ENCODE data around the gene CEMIP. TPM values are rescaled to one million over a fixed set of nuclear protein-coding genes. Genes with fewer than 3 reads are reported as not detected.

Gene CEMIP
- total RNA-seq, 6 experiments from 2014 or later: 5.8 to 53.2 (median 48.3) TPM

- Mint-ChIP-seq H3K36me3 (ENCODE audit: low read depth) (peaks cover 35% of the 10 kb centered on the region), H3K27me3 (ENCODE audit: insufficient read depth) (peaks cover 7% of the 10 kb centered on the region), H3K27ac (no peak overlapping the region), H3K9me3 (no peaks in the 10 kb centered on the region), H3K4me1 (ENCODE audit: low read depth) (no peaks in the 10 kb centered on the region), H3K4me3 (no peak overlapping the region)
- DNase-seq: no peak
- TF ChIP-seq CTCF (IDR thresholded peaks at IDR 0.05): no peak
These were observed 166.4 kb downstream of the CEMIP start for GRCh38 chr15:80945605-80946004.

- H3K4me3 Mint-ChIP-seq: no peak overlapping the region
- no peak for DNase-seq
- no peak overlapping the region for H3K27ac Mint-ChIP-seq
- TF ChIP-seq CTCF (IDR thresholded peaks at IDR 0.05): no peak
- H3K4me1 Mint-ChIP-seq (ENCODE audit: low read depth): no peaks in the 10 kb centered on the region
- no peaks in the 10 kb centered on the region for H3K9me3 Mint-ChIP-seq
- peaks cover 6% of the 10 kb centered on the region for H3K27me3 Mint-ChIP-seq (ENCODE audit: insufficient read depth)
- peaks cover 43% of the 10 kb centered on the region for H3K36me3 Mint-ChIP-seq (ENCODE audit: low read depth)
These were observed 167.4 kb downstream of the CEMIP start for GRCh38 chr15:80946576-80946975.

- Mint-ChIP-seq H3K36me3 (ENCODE audit: low read depth) (peaks cover 53% of the 10 kb centered on the region), H3K4me3 (no peak overlapping the region), H3K4me1 (ENCODE audit: low read depth) (0 out of 2 replicates have a peak, but pooled peaks cover 9% of the 10 kb centered on the region), H3K27me3 (ENCODE audit: insufficient read depth) (peaks cover 8% of the 10 kb centered on the region), H3K9me3 (no peaks in the 10 kb centered on the region), H3K27ac (no peak overlapping the region)
- no peak for TF ChIP-seq CTCF (IDR thresholded peaks at IDR 0.05)
- no peak for DNase-seq
These were observed 169.6 kb downstream of the CEMIP start for GRCh38 chr15:80948651-80949292.

- 0 out of 2 replicates have a peak, but pooled peaks cover 9% of the 10 kb centered on the region for H3K4me1 Mint-ChIP-seq (ENCODE audit: low read depth)
- no peak overlapping the region for H3K4me3 Mint-ChIP-seq
- H3K36me3 Mint-ChIP-seq (ENCODE audit: low read depth): peaks cover 49% of the 10 kb centered on the region
- H3K27ac Mint-ChIP-seq: no peak overlapping the region
- H3K9me3 Mint-ChIP-seq: no peaks in the 10 kb centered on the region
- H3K27me3 Mint-ChIP-seq (ENCODE audit: insufficient read depth): peaks cover 12% of the 10 kb centered on the region
- no peak for TF ChIP-seq CTCF (IDR thresholded peaks at IDR 0.05)
- DNase-seq: no peak
These were observed 170.6 kb downstream of the CEMIP start for GRCh38 chr15:80949756-80950155.

- TF ChIP-seq CTCF (IDR thresholded peaks at IDR 0.05): no peak
- Mint-ChIP-seq H3K27ac (no peak overlapping the region), H3K4me1 (ENCODE audit: low read depth) (peaks cover 11% of the 10 kb centered on the region), H3K27me3 (ENCODE audit: insufficient read depth) (peaks cover 12% of the 10 kb centered on the region), H3K9me3 (no peaks in the 10 kb centered on the region), H3K36me3 (ENCODE audit: low read depth) (peaks cover 49% of the 10 kb centered on the region), H3K4me3 (no peak overlapping the region)
- no peak for DNase-seq
These were observed 171.3 kb downstream of the CEMIP start for GRCh38 chr15:80950291-80951078.

Data from HFFc6 (cell line).